Measurements from ENCODE around the gene TPBG.

Gene TPBG, protein sequence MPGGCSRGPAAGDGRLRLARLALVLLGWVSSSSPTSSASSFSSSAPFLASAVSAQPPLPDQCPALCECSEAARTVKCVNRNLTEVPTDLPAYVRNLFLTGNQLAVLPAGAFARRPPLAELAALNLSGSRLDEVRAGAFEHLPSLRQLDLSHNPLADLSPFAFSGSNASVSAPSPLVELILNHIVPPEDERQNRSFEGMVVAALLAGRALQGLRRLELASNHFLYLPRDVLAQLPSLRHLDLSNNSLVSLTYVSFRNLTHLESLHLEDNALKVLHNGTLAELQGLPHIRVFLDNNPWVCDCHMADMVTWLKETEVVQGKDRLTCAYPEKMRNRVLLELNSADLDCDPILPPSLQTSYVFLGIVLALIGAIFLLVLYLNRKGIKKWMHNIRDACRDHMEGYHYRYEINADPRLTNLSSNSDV

DNA sequence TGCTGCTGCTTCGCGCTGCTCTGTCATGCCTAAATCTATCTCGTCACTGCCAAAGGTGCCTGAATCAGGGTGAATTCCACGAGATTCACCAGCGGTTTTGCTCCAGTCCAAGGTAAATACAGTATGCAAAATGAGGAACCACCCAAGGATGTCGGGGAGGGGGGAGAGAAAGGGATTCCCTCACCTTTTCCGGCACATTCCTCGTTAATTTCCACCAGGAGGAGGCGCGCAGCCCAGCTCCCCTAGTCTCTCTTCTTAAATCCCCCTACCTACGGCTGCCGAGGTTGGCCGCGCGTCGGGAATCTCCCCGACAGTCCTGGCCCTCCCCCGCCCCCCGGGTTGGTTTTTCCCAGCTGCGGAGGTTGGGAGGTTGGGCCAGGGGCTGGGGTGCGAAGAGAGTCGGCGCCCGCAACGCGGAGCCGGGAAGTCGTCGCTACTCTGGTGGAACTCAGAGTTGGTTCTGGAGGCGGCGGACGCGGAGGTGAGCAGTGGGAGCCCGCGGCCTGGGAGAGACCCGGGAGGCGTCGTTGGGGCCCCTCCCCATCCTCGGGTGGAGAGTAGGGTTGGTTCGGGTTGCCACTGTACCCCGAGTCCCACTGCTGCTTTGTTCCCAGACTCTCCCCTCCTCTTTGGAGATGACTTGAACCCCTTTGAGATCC is at the start of gene TPBG:
TPBG (plus strand) TSS at position 390 of the 659 bp plus-strand sequence. CDS start 1,145 bp downstream, outside the sequence.
- Histone ChIP-seq H3K4me1 (ENCODE audit: insufficient read depth, low read length) (peaks cover 12% of the 10 kb centered on the region), H3K9me3 (ENCODE audit: control insufficient read depth, insufficient read depth, low read length) (no peaks in the 10 kb centered on the region), H3K9ac (ENCODE audit: low read depth, low read length) (peak within 1 kb of the TSS; percentile 59), H3K36me3 (ENCODE audit: insufficient read depth, low read length) (no peaks in the 10 kb centered on the region; the same call in 1 of the 2 replicates)

DNA sequence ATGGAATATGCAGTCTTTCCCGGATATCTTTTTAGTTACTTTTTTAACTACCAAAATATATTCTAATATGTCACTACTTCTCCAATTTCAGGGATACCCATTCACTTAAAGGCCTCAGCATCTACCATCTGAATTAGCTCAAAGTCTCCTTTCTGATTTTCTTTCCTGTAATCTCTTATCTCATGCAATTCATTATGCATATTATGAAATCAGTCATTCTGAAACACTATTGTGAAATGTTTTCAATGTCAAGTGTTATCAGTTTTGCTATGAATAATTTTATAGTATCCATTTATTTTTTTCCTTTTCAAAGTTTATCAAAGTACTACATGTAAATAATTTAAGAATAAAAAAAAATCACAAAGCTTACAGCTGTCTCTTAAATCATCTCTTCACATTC is 41.2 kb upstream of the TPBG start:
- no peaks in the 10 kb centered on the region for H3K9me3 ChIP-seq (ENCODE audit: control insufficient read depth, insufficient read depth, low read length)
- H3K9ac ChIP-seq (ENCODE audit: low read depth, low read length), result no peak overlapping the region
- H3K36me3 ChIP-seq (ENCODE audit: insufficient read depth, low read length), result no peaks in the 10 kb centered on the region
- H3K4me1 ChIP-seq (ENCODE audit: insufficient read depth, low read length), result no peaks in the 10 kb centered on the region

DNA sequence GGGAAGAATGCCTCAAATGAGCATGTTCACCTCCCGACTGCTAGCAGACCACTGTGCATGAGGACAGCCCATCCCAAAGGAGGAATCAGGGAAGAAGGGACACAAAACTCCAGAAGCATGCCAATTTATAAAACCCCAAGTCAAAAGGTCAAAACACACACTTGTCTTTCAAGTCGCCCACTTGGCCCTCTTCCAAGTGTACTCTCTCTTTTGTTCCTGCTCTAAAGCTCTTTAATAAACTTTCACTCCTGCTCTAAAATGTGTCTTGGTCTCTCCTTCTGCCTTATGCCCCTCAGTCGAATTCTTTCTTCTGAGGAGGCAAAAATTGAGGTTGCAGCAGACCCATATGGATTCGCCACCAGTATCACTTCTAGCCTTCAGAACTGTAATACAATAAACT is 33.9 kb upstream of the TPBG start:
- Histone ChIP-seq H3K9me3 (ENCODE audit: control insufficient read depth, insufficient read depth, low read length) (no peaks in the 10 kb centered on the region), H3K9ac (ENCODE audit: low read depth, low read length) (no peak overlapping the region), H3K36me3 (ENCODE audit: insufficient read depth, low read length) (no peaks in the 10 kb centered on the region), H3K4me1 (ENCODE audit: insufficient read depth, low read length) (0 out of 2 replicates have a peak, but pooled peaks cover 4% of the 10 kb centered on the region)

DNA sequence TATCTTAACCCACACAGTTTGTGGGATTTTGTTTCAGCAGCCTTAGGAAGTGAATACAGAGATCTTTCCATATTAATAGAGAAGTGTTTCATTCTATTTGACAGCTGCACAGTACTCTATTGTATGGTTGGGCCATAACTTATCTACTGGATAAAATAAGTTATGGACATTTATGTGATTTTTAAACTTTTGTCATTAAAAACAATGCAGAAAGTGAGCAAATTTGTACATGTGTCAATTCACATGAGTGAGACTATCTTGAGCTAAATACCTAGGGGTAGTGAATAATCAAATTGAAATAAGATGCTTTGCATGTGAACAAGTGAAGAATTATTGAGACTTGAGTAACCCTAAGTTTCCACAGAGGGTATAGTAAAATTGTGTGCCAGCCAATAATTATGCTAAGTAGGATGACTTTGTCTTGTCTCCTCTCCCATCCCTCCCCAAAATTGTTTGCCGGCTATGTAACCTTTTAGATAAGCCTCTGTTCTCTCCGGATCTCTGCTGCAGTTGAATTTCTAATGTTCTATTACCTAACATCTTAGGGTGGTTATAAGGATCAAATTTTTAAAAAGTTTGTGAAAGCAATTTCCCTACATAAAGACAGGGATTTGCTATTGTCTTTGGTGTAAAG is 33.3 kb upstream of the TPBG start:
- H3K36me3 ChIP-seq (ENCODE audit: insufficient read depth, low read length), result no peaks in the 10 kb centered on the region
- no peaks in the 10 kb centered on the region for H3K9me3 ChIP-seq (ENCODE audit: control insufficient read depth, insufficient read depth, low read length)
- H3K4me1 ChIP-seq (ENCODE audit: insufficient read depth, low read length), result 0 out of 2 replicates have a peak, but pooled peaks cover 4% of the 10 kb centered on the region
- H3K9ac ChIP-seq (ENCODE audit: low read depth, low read length), result no peak overlapping the region

DNA sequence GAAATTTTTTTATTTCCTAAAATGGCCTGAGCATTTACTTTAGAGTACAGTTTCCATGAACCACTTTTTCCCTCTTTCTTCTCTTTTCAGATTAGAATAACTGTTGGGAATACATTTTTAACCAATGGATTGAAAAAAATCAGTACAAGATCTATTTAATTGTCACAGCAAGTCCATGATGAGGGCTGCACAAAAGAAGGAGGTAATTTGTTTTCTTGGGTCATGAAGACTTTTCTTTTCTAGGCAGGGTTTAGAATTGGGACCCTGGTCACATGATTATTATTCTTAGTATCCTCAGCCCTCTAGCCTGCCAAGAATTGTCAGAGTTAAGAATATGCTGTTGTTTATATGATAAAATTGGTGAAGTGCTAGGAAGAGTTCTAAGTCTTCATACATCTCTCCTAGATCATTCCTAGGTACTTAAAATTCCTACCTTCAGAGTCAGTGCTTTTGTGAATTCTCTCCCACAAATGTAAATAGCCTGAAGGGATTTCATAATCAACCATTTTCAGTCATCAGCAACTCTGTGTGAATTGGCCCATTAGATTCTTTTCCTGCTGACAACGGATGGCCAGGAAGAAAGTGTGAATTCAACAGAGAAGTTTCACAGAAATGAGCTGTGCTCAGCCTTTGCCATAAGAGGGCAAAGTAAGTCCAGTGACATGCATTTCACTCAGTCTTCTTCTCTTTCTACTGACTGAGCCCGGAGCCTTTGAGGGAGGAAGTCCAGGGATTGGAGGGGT is 32.4 kb upstream of the TPBG start:
- Histone ChIP-seq H3K4me1 (ENCODE audit: insufficient read depth, low read length) (0 out of 2 replicates have a peak, but pooled peaks cover 4% of the 10 kb centered on the region), H3K36me3 (ENCODE audit: insufficient read depth, low read length) (no peaks in the 10 kb centered on the region), H3K9me3 (ENCODE audit: control insufficient read depth, insufficient read depth, low read length) (no peaks in the 10 kb centered on the region), H3K9ac (ENCODE audit: low read depth, low read length) (no peak overlapping the region)

DNA sequence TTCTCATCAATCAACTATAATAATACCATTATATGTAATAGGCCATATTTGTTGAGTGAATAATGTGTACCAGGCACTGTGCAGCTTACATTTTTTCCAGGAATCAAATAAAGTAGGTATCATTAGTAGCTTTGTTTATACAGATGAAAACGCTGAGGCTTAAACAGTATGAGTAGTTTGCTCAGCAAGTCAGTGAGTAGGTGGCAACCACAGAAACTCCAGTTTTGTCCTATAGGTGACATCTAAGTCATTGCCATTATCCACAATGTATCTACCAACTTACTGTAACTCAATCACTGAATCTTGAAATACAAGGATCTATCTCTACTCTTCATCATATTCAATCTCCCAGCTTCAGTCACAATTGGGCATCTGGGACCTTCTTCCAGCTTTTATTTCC is 29.8 kb upstream of the TPBG start:
- Histone ChIP-seq H3K9ac (ENCODE audit: low read depth, low read length) (no peak overlapping the region), H3K36me3 (ENCODE audit: insufficient read depth, low read length) (no peaks in the 10 kb centered on the region), H3K9me3 (ENCODE audit: control insufficient read depth, insufficient read depth, low read length) (no peaks in the 10 kb centered on the region), H3K4me1 (ENCODE audit: insufficient read depth, low read length) (0 out of 2 replicates have a peak, but pooled peaks cover 4% of the 10 kb centered on the region)

DNA sequence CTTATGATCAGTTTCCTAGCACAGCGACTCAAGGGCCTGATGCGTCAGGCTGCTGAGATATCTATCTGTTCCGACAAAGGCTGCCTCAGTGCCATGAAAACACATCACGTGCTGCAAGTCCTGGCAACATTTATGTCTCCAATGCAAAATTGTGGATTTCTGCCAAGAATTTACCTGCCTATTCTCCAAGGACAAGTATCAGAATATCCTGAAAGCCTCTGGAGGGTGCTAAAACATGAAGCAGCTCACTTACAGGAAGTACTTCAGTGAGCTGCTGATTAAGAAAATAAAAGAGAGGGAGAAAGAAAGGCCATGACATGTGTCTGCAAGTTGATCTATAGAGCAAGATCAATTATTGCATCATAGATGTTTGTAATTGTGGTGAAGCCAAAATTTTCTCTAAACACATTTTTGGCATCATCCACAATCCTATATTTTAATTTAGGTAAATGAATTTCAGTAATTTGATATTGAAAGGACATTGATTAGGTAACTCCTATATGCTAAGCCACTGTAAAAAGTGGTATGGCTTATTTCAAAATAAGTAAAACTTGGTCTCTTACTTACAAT is 25.8 kb upstream of the TPBG start:
- H3K36me3 ChIP-seq (ENCODE audit: insufficient read depth, low read length), result no peaks in the 10 kb centered on the region
- H3K4me1 ChIP-seq (ENCODE audit: insufficient read depth, low read length), result no peaks in the 10 kb centered on the region
- H3K9me3 ChIP-seq (ENCODE audit: control insufficient read depth, insufficient read depth, low read length), result peaks cover 11% of the 10 kb centered on the region
- H3K9ac ChIP-seq (ENCODE audit: low read depth, low read length), result no peak overlapping the region

DNA sequence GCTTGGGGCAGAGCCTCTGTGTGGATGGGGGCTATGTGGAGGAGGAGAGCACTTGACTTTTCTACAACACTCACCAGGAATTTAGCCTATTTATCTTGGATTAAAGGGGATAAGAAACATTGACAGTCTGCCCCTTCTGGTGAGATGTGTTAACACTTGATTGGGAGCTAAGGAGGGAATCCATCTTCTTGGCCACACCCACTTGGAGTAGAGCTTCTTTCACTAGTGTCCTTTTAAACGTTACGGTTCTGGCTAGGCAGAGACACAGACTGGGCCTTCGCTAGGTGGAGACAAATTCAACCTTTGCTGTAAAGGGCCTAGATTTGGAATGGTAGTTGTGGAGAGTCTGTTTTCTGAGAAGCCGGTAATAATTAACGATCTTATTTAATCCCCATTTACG is 15.5 kb upstream of the TPBG start:
- H3K36me3 ChIP-seq (ENCODE audit: insufficient read depth, low read length), result no peaks in the 10 kb centered on the region
- H3K9me3 ChIP-seq (ENCODE audit: control insufficient read depth, insufficient read depth, low read length), result no peaks in the 10 kb centered on the region
- H3K4me1 ChIP-seq (ENCODE audit: insufficient read depth, low read length), result no peaks in the 10 kb centered on the region
- H3K9ac ChIP-seq (ENCODE audit: low read depth, low read length), result no peak overlapping the region

DNA sequence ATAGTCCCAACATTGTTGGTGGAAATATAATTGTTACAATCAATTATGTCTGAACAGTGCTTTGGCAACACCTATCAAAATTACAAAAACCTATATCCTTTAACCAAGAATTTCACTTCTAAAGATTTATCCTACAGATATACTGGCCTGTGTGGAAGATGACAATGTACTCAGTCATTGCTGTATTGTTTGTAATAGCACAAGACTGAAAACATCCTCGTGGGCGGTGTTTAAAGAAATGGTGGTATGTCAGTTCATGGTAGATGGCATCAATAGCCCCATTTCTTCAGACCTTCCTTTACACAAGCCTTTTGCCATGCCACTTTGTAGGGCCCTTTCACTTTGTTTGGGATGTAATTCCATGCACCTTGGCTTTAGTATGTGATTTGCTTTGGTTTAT is 9.8 kb upstream of the TPBG start:
- H3K4me1 ChIP-seq (ENCODE audit: insufficient read depth, low read length), result no peaks in the 10 kb centered on the region
- H3K9me3 ChIP-seq (ENCODE audit: control insufficient read depth, insufficient read depth, low read length), result no peaks in the 10 kb centered on the region
- no peaks in the 10 kb centered on the region for H3K36me3 ChIP-seq (ENCODE audit: insufficient read depth, low read length)
- H3K9ac ChIP-seq (ENCODE audit: low read depth, low read length), result no peak overlapping the region

DNA sequence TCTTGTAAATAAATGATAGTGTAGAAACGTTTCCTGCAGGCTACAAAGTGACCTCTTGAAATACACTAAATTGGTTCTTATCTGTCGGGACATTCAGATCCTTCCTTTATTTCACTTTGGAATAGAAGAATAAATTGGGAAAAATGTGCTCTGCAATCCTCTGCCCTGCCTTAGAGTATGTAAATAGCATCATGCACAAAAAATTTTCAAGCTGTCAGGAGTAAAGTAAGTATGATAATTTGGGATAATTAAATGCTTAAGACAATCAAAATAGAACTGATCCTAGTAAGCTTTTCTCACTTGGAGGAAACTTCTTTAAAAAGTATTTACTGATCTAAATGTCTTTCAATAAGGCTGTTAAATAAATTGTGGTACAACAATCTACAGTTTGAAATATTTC is 3.1 kb upstream of the TPBG start:
- H3K9ac ChIP-seq (ENCODE audit: low read depth, low read length), result no peak overlapping the region
- no peaks in the 10 kb centered on the region for H3K9me3 ChIP-seq (ENCODE audit: control insufficient read depth, insufficient read depth, low read length)
- peaks cover 4% of the 10 kb centered on the region for H3K4me1 ChIP-seq (ENCODE audit: insufficient read depth, low read length)
- H3K36me3 ChIP-seq (ENCODE audit: insufficient read depth, low read length), result no peaks in the 10 kb centered on the region

DNA sequence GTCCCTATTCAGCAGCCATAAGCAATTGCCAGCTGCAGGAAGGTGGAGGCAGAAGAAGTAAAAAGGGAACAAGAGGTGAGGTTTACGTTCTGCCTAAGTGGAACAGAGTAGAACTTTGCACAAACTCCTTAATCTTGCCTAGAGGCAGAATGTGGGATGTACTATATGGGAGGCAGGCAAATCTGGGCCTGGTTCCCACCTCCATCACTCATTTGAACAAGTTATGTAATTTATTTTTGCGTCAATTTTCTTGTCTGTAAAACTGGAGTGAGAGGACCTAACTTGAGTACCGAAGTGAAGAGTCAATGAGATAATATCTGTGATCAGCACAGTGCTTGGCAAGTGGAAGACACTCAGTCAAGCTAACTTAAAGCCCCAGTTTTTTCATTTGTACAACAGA is 2.0 kb upstream of the TPBG start:
- Histone ChIP-seq H3K36me3 (ENCODE audit: insufficient read depth, low read length) (no peaks in the 10 kb centered on the region; the same call in 1 of the 2 replicates), H3K9ac (ENCODE audit: low read depth, low read length) (no peak overlapping the region), H3K4me1 (ENCODE audit: insufficient read depth, low read length) (peaks cover 12% of the 10 kb centered on the region), H3K9me3 (ENCODE audit: control insufficient read depth, insufficient read depth, low read length) (no peaks in the 10 kb centered on the region)

DNA sequence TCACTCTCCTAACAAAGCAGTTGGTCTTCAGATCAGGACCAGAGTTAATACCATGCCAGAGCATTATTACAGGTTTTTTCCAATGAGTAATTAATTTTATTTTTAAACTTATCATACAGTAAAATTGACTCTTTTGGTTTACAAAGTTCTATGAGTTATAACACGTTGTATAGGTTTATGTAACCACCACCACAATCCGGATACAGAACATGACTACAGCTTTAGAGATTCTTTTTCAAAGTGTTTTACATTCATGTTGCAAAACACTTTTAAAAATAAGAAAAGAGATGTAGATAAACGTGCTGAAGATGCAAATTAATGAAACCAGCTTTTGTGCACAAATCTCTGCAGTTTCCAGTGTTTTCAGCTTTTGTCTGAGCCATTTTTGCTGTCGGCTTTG is 1.5 kb upstream of the TPBG start:
- H3K9ac ChIP-seq (ENCODE audit: low read depth, low read length), result peak overlapping the region; percentile 59; the same call in 1 of the 2 replicates
- no peaks in the 10 kb centered on the region for H3K9me3 ChIP-seq (ENCODE audit: control insufficient read depth, insufficient read depth, low read length)
- H3K4me1 ChIP-seq (ENCODE audit: insufficient read depth, low read length), result peaks cover 12% of the 10 kb centered on the region
- no peaks in the 10 kb centered on the region; the same call in 1 of the 2 replicates for H3K36me3 ChIP-seq (ENCODE audit: insufficient read depth, low read length)

DNA sequence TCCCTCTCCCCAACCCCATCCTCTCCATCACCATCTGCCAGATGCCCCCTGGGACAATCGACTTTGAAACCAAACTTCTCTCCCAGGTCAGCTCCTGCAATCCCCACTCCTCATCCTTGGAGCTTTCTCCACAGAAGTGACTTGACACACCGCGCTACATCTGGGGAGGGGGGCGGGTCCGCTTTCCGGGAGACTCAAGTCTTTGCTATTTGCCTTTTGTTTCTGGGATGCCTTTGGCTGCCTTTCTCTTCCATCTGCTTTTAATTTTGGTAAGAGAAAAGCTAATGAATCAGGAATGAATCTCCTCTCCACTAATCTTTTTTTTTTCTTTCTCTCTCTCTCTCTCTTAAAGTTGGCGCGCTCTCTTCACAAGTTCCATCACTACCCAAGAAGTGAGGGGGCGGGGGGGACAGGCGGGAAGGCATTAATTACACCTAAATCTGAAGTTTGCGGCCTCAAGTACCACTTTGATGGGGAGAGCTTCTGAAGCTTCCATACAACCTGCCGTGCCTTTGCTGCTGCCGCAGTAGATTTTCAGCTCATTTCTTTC is 664 bp upstream of the TPBG start:
- peak overlapping the region; percentile 59 for H3K9ac ChIP-seq (ENCODE audit: low read depth, low read length)
- H3K4me1 ChIP-seq (ENCODE audit: insufficient read depth, low read length), result peaks cover 12% of the 10 kb centered on the region
- H3K36me3 ChIP-seq (ENCODE audit: insufficient read depth, low read length), result no peaks in the 10 kb centered on the region; the same call in 1 of the 2 replicates
- no peaks in the 10 kb centered on the region for H3K9me3 ChIP-seq (ENCODE audit: control insufficient read depth, insufficient read depth, low read length)
